GM12873 (cell line): Measurements from ENCODE around the gene SLC29A3.

Source experiments
- CTCF ChIP-seq: IDR thresholded peaks from 2 replicates; pipeline ENCODE4 v1.5.1; 2012; ENCODE audit warnings: low read depth, mild to moderate bottlenecking, moderate library complexity, low read length, control low read depth; ENCODE audit not compliant: insufficient read depth; ENCODE audit errors: missing control alignments

Gene SLC29A3

GRCh38 chr10:71337219-71337701 is 18.2 kb downstream of the SLC29A3 start:
- no peak for TF ChIP-seq CTCF

GRCh38 chr10:71338728-71339495 is 19.9 kb downstream of the SLC29A3 start:
- TF ChIP-seq CTCF = no peak

- TF ChIP-seq CTCF = no peak
These were observed 20.9 kb downstream of the SLC29A3 start for GRCh38 chr10:71339796-71340589.

GRCh38 chr10:71342573-71343391 is 23.7 kb downstream of the SLC29A3 start:
- TF ChIP-seq CTCF = no peak

GRCh38 chr10:71343392-71343773 is 24.3 kb downstream of the SLC29A3 start:
- TF ChIP-seq CTCF = no peak

GRCh38 chr10:71344154-71344925 is 25.3 kb downstream of the SLC29A3 start:
- no peak for TF ChIP-seq CTCF
